Medulla oblongata (tissue), 1 donor: ENCODE results near the gene PUM2.
"Not testable (repeated sequence)": the region's sequence is repeated elsewhere in the genome, so short reads cannot be mapped to it uniquely, and the experiment has no call there.

ENCODE experiments used
- DNase-seq: peaks from one replicate; pipeline ENCODE4 v3.0.0-alpha.2; 2015; ENCODE audit errors: extremely low spot score

Gene PUM2

DNA sequence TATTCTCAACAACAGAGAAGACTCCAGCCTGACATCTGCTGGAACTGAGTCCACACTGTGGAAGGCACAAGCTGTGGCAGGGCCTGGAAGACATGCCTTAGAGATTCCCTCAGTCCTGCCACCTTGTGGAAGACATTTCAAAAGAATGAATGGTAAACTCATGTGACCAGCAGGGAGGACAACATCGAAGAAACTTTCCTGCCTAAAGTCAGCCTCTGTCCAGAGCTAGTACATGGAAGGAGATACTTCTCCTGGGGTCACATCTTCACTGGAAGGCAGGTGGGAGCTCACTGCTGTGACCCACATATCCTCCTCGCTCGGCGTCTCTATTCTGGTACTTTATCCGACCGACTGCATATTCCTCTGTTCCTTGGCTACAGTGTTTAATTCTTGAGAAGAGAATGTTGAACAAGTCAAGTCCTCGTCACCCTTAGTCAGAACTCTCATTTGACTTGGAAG, 59.5 kb downstream of the PUM2 start:
- peak; percentile 79 for DNase-seq

DNA sequence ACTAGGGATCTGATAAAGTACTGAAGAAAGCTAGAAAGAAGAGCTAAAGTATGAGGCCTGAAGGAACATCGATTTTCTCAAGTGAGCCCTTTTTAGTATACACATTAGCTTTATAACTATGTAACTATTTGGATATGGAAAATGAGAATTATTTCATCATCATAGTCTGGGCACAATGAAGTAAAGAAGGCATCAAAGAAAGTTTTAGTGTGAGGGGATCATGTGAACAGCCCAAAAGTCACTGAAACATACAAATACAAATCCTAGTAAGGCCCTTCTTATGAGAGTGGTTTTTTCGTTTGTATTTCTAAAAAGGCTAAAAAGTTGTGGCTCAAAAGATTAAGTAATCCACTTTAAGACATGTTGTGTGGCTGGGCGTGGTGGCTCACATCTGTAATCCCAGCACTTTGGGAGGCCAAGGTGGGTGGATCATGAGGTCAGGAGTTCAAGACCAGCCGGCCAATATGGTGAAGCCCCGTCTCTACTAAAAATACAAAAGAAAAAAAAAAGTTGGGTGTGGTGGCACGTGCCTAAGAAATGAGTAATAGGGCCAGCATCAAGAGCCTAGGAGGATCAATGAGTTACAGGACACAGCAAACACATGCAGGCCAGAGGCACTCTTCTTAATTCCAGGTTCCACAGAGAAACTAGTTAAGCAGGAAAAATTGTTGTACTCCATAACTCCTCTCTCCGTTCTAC, 61.9 kb downstream of the PUM2 start:
- DNase-seq = no peak

- peak; percentile 81 for DNase-seq
These were observed 67.6 kb downstream of the PUM2 start for GRCh38 chr2:20282916-20283592.

DNA sequence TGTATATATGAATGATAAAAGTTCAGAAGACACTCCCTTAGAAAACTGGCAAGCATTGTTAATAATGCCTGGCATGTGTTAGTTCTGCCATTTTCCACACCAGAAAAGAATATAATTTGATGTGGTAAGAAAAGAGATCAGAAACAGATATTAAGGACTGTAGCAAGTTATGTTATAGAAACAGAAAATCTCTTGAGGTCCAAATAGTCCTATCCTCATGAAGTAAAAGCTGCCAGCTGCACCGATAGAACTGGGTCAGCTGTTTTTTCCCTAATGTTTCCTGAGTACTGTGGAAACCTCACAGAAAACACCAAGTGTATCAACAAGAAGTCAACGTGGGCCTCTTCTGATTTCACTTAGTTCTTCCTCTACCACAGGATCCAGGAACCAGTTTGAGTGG, 68.8 kb downstream of the PUM2 start:
- no peak for DNase-seq

- DNase-seq = no peak
These were observed 77.6 kb downstream of the PUM2 start for GRCh38 chr2:20273042-20273441.

GRCh38 chr2:20268317-20268716, 82.3 kb downstream of the PUM2 start:
- DNase-seq = not testable (repeated sequence)

DNA sequence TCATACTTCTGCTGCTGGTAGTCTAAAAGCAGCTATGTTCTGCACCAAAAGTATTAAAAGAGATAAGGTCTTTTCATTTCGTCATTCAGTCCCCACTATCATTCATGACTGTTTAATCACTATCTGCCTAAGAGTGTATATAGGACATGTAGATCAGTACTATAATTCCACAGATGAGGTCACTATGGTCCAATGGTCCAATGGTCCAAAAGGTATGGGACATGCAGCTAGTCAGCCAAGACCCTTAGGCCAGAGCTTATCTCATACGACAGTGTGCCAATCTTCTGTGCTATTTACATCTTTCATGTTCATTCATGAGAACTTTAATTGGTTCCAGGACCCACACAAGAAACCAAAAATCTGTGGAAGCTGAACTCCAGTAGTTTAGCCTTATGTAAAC, 83.1 kb downstream of the PUM2 start:
- no peak for DNase-seq

- no peak for DNase-seq
These were observed 86.0 kb downstream of the PUM2 start for GRCh38 chr2:20264629-20265028.

- no peak for DNase-seq
These were observed 93.2 kb downstream of the PUM2 start for GRCh38 chr2:20257411-20257810.

DNA sequence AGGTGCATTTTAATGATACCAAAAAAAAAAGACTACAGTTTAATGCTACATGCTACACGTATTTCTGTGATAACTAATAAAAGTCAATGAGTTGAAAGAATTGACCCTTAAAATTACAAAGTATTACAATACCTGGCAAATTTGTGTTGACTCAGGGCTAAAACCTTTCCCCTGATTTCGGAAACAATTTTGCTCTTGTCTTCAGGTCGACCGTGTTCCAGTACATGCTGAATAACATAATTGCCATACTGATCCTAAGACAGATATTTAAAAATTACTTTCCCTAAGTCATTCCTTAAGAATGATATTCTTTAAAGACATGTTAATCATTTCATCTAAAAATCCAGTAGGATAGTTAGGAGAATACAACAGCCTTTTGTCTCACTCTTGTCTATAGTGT, 95.9 kb downstream of the PUM2 start:
- no peak for DNase-seq

DNA sequence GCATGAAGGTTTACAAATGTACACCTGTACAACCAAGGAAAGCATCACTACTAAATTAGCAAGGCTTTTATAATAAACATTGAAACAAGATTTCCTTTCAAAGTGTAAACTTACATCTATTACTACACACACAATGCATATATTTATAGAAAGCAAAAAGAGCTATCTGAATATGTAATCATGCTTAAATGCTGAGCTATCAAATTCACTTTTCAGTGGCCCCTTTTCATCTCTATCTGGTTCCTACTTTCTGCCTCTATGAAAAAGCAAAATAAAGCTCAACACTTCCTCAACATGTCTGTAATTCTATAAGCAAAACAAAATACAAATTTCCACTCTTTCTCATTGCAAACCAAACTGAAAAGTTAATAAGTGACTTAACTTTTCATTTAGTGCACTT, 100.2 kb downstream of the PUM2 start:
- no peak for DNase-seq

DNA sequence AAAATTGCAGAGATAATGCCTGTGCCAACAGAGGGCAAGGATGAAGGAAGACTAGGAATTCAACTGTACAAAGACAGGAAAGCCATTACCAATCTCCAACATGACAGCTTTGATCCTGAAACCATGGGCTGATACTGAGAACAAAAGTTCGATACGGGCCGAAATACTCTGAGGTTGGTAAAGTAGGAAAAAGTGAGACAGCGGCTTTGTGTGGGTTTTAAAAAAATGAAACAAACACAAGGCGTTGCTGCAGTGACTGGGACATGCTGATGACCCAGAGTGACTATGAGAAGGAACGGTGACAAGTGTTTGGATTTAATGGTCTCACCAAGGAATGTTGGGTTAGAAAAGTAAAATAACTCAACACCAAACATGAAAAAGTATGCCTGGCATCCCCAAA, 101.5 kb downstream of the PUM2 start:
- no peak for DNase-seq

DNA sequence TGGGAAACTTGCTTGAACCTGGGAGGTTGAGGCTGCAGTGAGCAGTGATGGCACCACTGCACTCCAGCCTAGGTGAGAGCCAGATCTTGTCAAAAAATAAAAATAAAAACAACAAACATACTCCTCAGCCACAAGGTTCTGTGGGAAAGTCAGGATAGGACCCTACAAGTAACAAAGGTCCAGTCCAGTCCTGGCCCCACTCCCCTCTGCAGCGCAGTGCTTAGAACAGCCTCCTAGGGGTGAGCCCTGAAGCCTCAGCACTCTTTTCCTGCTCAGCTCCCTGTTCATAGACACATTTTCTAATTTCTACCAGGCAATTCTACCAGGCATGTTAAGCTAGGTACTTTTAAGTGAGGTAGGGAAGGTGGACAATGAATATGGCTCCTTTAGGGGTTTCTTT, 103.6 kb downstream of the PUM2 start:
- no peak for DNase-seq

DNA sequence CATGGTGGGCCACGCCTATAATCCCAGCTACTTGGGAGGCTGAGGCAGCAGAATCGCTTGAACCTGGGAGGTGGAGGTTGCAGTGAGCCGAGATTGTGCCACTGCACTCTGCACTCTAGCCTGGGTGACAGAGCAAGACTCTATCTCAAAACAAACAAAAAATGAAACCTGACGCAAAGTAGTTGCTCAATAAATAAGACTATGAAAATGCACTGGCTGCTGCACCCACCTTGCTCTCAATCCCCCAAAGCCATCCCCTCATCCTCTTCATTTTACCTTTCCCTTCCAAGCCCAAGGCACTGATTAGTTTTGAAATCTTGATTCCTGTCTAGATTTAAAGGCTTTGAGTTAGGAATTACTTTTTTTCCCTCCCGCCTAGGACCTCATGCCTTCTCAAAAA, 107.0 kb downstream of the PUM2 start:
- DNase-seq = not testable (repeated sequence)

DNA sequence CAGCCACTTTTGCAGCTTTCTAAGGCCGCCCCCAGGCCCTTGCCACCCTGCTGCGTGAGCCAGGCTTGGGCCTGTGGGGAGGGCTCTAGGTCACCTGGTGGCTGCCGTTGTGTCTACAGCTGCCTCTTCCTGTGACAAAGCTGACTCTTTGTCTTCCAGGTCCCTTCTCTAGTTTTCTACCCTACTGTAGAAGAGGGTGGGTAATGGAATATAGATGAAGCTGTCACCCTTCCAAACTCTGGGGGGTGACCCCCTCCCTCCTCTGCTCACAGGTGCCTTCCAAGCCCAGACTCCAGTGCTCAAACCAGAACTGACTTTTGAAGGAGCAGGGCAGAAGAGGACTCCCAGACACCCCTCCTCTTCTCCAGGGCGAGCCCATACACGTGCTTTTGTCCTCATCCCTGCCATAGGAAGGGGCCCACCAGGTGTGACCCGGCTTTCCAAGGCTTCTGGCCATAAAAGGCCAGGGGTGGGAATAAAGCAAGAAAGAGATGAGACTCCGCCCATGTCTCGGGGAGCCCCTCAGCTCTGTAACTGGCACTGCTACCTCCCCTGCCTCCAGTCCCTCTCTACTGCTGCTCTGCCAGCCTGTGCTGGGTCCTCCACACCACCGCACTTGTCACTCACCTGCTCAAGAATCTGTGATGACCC, 107.8 kb downstream of the PUM2 start:
- no peak for DNase-seq

- DNase-seq = no peak
These were observed 108.5 kb downstream of the PUM2 start for GRCh38 chr2:20241973-20242726.

DNA sequence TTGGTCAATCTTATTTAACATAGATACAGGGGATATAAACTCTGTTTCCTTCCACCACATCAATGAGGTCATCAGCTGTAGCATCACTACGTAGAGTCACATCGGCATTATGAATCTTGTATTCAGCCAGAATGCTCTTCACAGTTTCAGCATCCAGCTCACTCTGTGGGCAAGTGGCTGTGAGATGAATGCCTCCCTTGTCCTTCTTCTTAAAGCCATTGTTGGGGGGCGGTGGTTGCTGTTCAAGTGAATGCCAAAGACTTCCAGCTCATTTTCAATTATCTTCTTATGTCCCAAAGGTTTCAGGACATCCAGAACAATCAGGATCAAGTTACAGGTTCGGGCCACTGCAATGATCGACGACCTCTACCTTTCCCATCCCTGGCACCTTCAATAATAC, 110.4 kb downstream of the PUM2 start:
- peak; percentile 55 for DNase-seq

DNA sequence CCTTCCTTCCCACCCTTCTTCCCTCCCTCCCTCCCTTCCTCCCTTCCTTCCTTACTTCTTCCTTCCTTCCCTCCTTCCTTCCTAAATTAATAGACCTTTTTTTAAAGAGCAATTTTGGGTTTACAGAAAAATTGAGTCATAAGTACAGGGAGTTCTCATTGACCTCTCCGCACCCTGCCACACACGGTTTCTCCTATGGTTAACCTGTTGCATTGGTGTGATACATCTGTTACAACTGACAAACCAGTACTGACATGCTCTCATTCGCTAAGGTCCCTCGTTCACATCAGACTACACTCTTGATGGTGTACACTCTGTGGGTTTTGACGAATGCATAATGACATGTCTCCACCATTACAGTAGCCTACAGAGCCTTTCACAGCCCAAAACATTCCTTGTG, 114.1 kb downstream of the PUM2 start:
- no peak for DNase-seq

GRCh38 chr2:20235655-20236305, 114.9 kb downstream of the PUM2 start:
- no peak for DNase-seq

GRCh38 chr2:20234597-20234996, 116.0 kb downstream of the PUM2 start:
- DNase-seq = not testable (repeated sequence)

DNA sequence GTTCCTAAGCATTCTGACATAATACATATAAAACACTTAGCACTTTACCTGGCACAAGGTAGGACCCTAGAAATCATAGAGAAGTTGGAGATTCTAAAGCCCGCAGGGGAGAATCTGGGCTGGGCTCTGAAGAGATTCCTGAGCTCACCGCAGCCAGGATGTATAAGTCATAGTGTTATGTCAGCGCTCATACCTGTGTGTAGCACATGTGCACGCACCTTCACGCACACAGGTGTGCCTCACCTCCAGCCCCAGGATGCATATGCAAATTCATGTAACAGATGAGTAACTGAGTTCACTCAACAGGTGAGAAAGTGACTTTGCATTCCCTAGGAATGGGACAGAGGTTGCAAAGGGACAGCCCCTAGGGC, 117.8 kb downstream of the PUM2 start:
- no peak for DNase-seq

- no peak for DNase-seq
These were observed 119.0 kb downstream of the PUM2 start for GRCh38 chr2:20231598-20232026.
